Measurements from ENCODE around the gene CABP1. TPM values are rescaled to one million over a fixed set of nuclear protein-coding genes. Genes with fewer than 3 reads are reported as not detected.

The CABP1 gene
- total and polyA plus RNA-seq, 2 of the 13 experiments (the other 11 are each of a cell fraction or from before 2014, with no cell fraction given), result not detected

DNA sequence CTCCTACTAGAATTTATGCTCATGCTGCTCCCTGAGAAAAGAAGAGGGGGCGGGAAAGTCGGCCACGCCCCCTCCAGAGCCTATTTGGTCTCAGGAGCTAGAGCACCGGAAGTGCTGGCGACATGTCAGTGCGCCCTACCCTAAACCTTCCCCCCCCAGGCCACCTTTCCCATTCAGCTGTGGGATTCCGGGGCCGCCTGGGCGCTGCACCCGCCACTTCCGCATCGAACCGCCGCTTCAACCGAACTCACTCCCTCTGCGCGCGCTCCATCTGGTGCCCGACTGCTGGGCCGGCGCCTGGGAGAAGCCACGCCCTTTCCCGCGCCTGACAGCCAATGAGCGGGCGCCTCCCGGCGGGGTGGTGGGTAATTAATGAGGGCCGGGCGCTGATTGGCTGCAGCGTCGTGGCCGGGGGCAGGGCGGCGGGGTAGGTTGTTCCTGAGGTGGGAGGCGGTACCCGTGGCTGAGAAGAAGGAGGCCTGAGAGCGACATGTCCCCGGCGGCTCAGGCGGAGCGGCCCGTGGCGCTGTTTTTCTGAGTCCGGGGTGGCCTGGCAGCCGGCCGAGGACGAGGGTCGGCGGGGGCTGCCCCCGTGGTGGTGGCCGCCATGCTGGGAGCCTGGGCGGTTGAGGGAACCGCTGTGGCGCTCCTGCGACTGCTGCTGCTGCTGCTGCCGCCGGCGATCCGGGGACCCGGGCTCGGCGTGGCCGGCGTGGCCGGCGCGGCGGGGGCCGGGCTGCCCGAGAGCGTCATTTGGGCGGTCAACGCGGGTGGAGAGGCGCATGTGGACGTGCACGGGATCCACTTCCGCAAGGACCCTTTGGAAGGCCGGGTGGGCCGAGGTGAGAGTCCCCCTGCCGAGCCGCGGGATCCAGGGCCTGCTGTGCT is 46.5 kb downstream of the CABP1 start, which contains the start of gene MLEC (continued):
- TF ChIP-seq, protein P1, sequence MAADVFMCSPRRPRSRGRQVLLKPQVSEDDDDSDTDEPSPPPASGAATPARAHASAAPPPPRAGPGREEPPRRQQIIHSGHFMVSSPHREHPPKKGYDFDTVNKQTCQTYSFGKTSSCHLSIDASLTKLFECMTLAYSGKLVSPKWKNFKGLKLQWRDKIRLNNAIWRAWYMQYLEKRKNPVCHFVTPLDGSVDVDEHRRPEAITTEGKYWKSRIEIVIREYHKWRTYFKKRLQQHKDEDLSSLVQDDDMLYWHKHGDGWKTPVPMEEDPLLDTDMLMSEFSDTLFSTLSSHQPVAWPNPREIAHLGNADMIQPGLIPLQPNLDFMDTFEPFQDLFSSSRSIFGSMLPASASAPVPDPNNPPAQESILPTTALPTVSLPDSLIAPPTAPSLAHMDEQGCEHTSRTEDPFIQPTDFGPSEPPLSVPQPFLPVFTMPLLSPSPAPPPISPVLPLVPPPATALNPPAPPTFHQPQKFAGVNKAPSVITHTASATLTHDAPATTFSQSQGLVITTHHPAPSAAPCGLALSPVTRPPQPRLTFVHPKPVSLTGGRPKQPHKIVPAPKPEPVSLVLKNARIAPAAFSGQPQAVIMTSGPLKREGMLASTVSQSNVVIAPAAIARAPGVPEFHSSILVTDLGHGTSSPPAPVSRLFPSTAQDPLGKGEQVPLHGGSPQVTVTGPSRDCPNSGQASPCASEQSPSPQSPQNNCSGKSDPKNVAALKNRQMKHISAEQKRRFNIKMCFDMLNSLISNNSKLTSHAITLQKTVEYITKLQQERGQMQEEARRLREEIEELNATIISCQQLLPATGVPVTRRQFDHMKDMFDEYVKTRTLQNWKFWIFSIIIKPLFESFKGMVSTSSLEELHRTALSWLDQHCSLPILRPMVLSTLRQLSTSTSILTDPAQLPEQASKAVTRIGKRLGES (CRISPR knock-in tag; IDR thresholded peaks at IDR 0.05; ENCODE audit: borderline replicate concordance), result no peak
- no peak for TF ChIP-seq ZBTB21 (CRISPR knock-in tag; IDR thresholded peaks at IDR 0.05)
- peak; percentile 95 for TF ChIP-seq TARDBP (CRISPR knock-in tag; IDR thresholded peaks at IDR 0.05)
- TF ChIP-seq ZNF644 (CRISPR knock-in tag; IDR thresholded peaks at IDR 0.05; ENCODE audit: low read depth), result no peak
- TF ChIP-seq, protein P2, sequence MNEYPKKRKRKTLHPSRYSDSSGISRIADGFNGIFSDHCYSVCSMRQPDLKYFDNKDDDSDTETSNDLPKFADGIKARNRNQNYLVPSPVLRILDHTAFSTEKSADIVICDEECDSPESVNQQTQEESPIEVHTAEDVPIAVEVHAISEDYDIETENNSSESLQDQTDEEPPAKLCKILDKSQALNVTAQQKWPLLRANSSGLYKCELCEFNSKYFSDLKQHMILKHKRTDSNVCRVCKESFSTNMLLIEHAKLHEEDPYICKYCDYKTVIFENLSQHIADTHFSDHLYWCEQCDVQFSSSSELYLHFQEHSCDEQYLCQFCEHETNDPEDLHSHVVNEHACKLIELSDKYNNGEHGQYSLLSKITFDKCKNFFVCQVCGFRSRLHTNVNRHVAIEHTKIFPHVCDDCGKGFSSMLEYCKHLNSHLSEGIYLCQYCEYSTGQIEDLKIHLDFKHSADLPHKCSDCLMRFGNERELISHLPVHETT (CRISPR knock-in tag; conservative IDR thresholded peaks at IDR 0.05), result peak; percentile 84
- no peak for TF ChIP-seq ZNF446 (CRISPR knock-in tag; IDR thresholded peaks at IDR 0.05)
- TF ChIP-seq TAF1 (CRISPR knock-in tag; IDR thresholded peaks at IDR 0.05), result peak; percentile 80
- TF ChIP-seq ZNF264 (CRISPR knock-in tag; IDR thresholded peaks at IDR 0.05), result peak; percentile 77
- peak; percentile 76; the same call in 1 of the 2 replicates for TF ChIP-seq NFKB2 (CRISPR knock-in tag; IDR thresholded peaks at IDR 0.05; ENCODE audit: borderline replicate concordance)
- TF ChIP-seq STAT5B (CRISPR knock-in tag; IDR thresholded peaks at IDR 0.05), result no peak
- 0 out of 2 replicates have a peak, but pooled peaks have one; percentile 67 for TF ChIP-seq ZNF557 (CRISPR knock-in tag; IDR thresholded peaks at IDR 0.05)
- TF ChIP-seq ZBTB20 (CRISPR knock-in tag; IDR thresholded peaks at IDR 0.05; ENCODE audit: borderline replicate concordance, low read depth), result peak; percentile 73; the same call in 1 of the 2 replicates
- TF ChIP-seq SIX1 (CRISPR knock-in tag; IDR thresholded peaks at IDR 0.05; ENCODE audit: borderline replicate concordance), result no peak
- TF ChIP-seq GABPB1 (CRISPR knock-in tag; IDR thresholded peaks at IDR 0.05), result peak; percentile 96
- no peak for TF ChIP-seq ZNF326 (CRISPR knock-in tag; IDR thresholded peaks at IDR 0.05; ENCODE audit: borderline replicate concordance)
- no peak; the same call in 1 of the 2 replicates for TF ChIP-seq SSRP1 (CRISPR knock-in tag; IDR thresholded peaks at IDR 0.05)
- no peak; the same call in none of the 2 replicates for TF ChIP-seq CREM (IDR thresholded peaks at IDR 0.05)
- no peak for TF ChIP-seq CREM (CRISPR knock-in tag; IDR thresholded peaks at IDR 0.05)
- no peak for TF ChIP-seq ZNF816 (CRISPR knock-in tag; IDR thresholded peaks at IDR 0.05; ENCODE audit: borderline replicate concordance)
- TF ChIP-seq ARID2 (CRISPR knock-in tag; IDR thresholded peaks at IDR 0.05; ENCODE audit: borderline replicate concordance), result peak; percentile 71; the same call in 1 of the 2 replicates
- no peak for TF ChIP-seq KAT2B (IDR thresholded peaks at IDR 0.05; ENCODE audit: borderline replicate concordance, low read depth, low read length)
- 0 out of 2 replicates have a peak, but pooled peaks have one; percentile 38 for TF ChIP-seq ISX (CRISPR knock-in tag; conservative IDR thresholded peaks at IDR 0.05)
- TF ChIP-seq, protein P3, sequence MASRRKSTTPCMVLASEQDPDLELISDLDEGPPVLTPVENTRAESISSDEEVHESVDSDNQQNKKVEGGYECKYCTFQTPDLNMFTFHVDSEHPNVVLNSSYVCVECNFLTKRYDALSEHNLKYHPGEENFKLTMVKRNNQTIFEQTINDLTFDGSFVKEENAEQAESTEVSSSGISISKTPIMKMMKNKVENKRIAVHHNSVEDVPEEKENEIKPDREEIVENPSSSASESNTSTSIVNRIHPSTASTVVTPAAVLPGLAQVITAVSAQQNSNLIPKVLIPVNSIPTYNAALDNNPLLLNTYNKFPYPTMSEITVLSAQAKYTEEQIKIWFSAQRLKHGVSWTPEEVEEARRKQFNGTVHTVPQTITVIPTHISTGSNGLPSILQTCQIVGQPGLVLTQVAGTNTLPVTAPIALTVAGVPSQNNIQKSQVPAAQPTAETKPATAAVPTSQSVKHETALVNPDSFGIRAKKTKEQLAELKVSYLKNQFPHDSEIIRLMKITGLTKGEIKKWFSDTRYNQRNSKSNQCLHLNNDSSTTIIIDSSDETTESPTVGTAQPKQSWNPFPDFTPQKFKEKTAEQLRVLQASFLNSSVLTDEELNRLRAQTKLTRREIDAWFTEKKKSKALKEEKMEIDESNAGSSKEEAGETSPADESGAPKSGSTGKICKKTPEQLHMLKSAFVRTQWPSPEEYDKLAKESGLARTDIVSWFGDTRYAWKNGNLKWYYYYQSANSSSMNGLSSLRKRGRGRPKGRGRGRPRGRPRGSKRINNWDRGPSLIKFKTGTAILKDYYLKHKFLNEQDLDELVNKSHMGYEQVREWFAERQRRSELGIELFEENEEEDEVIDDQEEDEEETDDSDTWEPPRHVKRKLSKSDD (CRISPR knock-in tag; IDR thresholded peaks at IDR 0.05; ENCODE audit: low read depth), result peak; percentile 26; the same call in 1 of the 2 replicates
- peak; percentile 74 for TF ChIP-seq TBX2 (CRISPR knock-in tag; IDR thresholded peaks at IDR 0.05; ENCODE audit: borderline replicate concordance)
